HL-60 (cell line): ENCODE results near the gene GAB2.

ENCODE experiments used
- CTCF ChIP-seq: IDR thresholded peaks from one replicate; pipeline ENCODE4 v1.5.1; 2011; ENCODE audit warnings: low read length, control low read depth, inconsistent platforms; ENCODE audit not compliant: insufficient read depth
- POLR2AphosphoS5 ChIP-seq: IDR thresholded peaks from 2 replicates; pipeline ENCODE4 v1.6.1; 2012; ENCODE audit warnings: low read depth
- TF ChIP-seq, protein P1 (sequence below): IDR thresholded peaks from 2 replicates; pipeline ENCODE4 v1.6.1; 2012; ENCODE audit warnings: low read depth; ENCODE audit not compliant: insufficient replicate concordance

DNA sequence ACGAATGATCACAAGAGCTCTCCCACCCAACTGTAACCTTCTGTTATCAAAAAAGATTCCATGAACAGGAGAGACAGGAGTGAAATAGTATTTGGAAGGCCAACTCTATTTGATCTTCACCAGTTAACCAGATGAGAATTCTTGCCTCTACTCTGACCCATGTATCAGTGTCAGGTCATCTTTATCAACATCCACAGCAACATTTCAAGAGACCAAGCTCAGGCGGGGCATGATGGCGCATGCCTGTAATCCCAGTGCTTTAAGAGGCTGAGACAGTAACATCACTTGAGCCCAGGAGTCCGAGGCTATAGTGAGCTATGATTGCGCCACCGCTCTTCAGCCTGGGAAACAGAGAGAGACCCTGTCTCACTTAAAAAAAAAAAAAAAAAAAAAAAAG, 62.3 kb downstream of the GAB2 start:
- no peak for TF ChIP-seq CTCF
- TF ChIP-seq, protein P1, sequence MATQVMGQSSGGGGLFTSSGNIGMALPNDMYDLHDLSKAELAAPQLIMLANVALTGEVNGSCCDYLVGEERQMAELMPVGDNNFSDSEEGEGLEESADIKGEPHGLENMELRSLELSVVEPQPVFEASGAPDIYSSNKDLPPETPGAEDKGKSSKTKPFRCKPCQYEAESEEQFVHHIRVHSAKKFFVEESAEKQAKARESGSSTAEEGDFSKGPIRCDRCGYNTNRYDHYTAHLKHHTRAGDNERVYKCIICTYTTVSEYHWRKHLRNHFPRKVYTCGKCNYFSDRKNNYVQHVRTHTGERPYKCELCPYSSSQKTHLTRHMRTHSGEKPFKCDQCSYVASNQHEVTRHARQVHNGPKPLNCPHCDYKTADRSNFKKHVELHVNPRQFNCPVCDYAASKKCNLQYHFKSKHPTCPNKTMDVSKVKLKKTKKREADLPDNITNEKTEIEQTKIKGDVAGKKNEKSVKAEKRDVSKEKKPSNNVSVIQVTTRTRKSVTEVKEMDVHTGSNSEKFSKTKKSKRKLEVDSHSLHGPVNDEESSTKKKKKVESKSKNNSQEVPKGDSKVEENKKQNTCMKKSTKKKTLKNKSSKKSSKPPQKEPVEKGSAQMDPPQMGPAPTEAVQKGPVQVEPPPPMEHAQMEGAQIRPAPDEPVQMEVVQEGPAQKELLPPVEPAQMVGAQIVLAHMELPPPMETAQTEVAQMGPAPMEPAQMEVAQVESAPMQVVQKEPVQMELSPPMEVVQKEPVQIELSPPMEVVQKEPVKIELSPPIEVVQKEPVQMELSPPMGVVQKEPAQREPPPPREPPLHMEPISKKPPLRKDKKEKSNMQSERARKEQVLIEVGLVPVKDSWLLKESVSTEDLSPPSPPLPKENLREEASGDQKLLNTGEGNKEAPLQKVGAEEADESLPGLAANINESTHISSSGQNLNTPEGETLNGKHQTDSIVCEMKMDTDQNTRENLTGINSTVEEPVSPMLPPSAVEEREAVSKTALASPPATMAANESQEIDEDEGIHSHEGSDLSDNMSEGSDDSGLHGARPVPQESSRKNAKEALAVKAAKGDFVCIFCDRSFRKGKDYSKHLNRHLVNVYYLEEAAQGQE, result no peak
- no peak for TF ChIP-seq POLR2AphosphoS5
